Measurements from ENCODE around the gene C13orf42.

C13orf42 gene

DNA sequence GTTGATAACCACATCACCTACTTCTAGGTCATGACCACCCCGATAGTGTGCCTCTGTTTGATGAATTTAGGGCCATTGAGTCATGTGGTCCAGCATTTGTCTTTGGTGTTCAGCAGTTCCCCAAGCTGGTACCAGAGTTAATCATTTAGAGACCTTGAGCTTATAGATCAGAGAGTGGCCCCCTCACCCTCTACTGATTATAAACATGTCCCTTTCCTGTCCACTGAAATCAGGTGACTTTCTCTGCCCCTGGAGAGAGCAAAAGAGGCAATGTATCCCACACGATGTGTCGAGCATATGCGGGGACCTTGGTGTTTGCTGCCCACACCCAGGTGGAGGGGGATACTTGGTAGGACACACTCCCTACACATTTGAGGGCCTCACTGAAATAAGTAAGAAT is 46.3 kb downstream of the C13orf42 start:
- DNase-seq, result no peak

DNA sequence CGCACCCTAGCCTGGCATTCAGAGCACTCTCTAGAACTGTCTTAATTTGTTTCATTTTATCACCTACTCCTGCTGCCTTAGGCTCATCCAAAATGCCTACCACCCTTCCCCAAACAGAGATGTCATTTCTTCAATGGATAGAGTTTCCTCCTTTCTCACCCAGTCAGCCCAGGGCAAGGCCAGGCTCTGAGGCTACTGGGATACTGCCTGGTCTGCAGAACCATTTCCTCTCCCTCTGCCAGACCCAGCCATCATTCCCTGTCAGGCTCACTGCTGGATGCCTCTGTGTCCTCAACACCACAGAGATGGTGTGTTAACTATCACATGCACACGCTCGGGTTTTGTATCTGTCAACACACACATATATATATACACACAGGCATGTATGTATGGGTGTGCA is 47.2 kb downstream of the C13orf42 start:
- no peak for DNase-seq

DNA sequence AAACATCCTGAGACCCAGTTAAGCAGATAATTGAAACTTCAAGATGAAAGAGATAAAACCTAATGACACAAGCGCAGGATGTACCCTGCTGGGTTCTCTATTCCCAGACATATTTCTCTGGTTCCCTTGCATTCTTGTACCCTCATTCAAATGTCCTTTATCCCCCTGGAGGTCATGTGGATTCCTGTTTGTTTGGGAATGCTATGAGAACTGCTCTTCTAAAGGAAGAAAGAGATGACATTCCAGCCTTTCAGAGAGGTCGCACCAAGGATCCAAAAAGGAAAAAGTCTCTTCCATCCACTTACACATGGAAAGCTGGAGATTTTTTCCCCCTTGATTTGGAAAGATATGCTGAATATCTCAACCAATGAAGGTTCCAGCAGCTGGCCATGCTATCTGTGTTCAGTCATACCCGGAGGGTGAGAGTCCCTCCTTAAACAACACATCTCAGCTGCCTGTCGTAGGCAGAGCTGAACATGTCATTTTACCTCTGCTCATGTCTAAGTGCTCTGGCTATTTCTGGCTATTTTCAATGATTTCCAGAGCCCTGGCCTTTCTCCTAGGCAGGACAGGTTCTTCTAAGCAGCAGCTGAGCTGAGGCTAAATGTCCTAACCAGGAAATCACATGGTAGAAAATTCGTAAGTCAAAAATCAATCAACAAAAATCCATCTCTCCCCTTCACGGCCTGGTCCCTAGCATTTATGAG is 52.5 kb downstream of the C13orf42 start:
- no peak for DNase-seq

DNA sequence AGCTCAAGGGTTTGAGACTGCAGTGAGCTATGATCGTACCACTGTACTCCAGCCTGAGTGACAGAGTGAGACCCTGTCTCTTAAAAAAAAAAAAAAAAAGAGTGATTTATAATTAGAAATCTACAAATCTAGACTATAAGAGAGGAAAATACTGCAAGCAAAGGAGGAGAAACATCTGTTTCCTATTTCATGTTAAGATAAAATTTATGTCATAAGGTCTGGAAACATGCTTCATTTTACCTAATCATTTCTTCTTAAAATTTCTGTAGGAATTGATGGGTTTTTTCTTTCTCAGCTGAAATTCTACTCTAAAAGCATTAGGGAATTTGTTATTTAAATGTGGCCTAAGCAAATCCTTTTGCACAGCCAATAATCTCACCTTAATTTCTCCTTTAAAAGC is 53.2 kb downstream of the C13orf42 start:
- DNase-seq, result no peak

DNA sequence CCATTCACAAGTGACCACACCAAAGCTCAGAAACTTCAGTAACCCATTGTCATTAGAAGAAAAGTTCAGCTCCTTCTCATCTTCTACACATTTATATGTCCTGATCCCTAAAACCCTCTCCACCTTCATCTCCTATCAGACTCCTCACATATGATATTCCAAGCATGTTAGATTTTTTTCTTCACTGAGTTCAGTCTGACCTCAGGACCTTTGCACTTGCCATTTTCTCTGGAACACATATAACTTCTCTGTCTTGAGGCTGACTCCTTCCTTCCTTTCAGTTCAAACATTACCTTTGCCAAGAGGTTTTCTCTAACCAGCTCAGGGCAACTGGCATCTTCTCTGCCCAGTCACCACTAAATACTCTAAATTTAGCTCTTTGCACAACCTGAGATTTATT is 54.1 kb downstream of the C13orf42 start:
- no peak for DNase-seq

DNA sequence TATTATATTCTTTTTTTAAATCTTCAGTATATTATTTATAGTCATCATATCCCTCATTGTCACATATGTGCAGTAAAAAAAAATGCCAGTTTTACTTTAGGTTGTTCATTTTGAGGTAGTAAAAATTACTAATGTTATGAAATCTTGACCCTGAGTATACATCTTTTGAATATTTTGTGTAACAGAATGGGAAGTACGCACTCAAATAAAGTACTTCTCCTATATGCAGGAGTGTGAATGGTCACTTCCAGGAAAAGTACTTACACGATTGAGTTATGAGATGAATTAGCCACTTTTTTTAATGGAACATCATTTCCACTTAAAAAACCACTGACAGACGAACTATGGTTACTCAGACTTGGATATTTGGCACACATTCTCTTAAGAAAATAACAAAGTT is 58.5 kb downstream of the C13orf42 start:
- DNase-seq, result no peak

DNA sequence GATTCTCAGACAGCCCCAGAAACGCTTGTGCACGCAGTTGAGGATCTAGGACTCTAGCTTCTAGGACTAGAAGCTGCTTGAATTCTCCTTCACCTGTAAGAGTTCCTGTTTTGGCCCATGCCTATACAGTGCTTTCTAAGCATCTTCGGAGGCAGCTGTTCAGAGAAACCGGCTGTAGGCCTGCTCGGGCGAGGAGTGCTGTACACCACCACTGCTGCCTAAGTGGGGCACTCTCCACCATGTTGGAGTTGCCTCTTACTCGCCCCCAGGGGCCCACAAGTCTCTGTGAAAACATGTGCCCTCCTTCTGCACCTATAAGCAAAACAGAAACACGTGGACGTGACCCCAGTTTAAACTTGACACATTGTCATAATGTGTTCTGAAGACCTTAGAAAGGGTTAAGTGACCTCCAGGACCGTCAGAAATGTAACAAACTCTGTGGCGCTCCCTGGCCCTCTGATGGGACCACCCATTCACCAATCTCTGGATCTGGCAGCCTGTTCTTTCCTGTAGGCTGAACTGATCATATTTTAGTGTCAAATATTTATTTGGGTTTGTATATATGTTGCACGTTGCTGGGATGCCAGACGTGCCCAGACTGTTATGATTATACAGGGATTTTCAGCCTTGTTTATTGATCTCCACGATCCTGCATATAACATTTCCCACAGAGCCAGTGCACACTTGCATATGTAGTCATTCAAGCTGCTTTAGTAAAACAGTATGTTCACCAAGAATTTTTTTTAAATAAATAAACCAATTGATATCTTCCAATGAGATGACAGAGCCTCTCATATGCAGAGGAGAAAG is 60.8 kb downstream of the C13orf42 start:
- no peak for DNase-seq

DNA sequence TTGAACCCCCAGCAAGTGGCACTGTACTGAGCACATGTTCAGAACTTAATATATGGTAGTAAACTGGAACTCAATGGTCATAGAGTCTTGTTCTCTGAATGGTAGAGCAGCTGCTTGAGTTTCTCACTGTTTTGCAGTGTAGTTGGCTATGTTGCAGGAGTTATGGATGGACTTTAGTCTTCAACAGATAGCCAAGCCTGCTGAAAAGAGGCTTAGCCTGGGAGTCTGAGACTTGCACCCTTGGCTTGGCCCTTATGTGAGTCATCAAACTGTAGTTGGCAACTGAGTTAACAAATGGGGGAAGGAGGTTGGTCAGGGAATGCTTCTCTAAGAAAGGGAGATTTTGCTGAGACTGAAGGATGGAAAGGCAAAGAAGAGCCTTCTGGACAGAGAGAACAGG is 62.5 kb downstream of the C13orf42 start:
- DNase-seq, result no peak

DNA sequence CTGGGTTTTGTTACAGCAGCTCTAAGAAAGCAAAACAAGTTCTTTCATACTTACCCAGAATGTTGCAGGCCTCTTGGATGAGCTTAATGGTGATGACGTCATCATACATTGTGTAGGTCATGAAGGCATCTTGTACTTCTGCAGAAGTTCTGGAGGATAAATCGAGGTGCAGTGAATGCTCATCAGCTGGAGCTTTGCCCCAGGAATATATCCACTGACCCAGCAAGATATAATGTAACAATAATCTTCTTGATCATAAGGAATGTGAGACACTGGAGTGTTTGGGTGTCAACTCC is 63.0 kb downstream of the C13orf42 start:
- DNase-seq, result no peak

DNA sequence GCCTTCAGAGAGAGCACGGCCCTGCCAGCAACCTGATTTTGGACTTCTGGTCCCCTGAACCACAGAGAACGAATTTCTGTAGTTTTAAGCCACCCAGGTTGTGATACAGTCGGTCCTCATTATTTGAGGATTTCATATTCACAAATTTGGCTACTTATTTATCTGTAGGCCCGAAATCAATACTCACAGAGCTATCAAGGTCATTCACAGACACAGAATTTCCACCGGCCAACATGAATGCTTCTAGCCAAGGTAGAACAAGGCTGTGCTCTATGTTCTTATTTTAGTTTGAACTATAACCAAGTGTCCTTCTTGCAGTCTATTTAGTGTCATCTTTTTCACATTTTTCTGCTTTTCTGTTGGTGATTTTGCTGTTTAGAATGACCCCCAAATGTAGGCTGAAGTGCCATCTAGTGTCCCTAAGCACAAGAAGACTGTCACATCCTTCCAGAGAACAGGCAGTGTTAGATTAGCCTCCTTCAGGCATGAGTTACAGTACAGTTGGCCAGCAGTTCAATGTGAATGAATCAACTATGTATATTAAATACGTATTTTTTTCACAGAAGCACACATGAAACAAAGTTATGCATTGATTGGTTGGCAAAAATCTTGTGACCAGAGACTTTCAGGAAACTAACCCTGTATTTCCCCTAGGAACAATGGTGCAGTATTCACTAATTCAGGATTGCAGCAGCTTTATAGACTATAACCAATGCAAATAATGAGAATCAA is 63.5 kb downstream of the C13orf42 start:
- no peak for DNase-seq

DNA sequence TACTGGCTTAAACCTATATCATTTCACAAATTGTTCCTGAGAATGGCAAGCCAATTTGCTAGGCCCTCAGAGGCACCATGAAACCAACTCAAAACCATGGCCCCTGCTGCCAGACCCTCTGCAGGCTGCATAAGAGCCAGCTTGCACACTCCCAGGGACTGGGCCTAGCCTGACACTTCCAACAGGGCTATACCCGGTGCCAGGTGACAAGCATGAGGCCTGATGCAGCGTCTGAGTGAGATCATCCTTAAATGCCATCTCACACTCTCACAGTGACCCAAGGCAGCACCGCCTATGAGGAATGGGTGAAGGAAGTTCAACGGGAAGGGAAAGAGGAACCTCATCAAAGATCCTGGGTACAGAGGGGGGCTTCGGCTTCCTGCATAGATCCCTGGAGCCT is 65.6 kb downstream of the C13orf42 start:
- no peak for DNase-seq

DNA sequence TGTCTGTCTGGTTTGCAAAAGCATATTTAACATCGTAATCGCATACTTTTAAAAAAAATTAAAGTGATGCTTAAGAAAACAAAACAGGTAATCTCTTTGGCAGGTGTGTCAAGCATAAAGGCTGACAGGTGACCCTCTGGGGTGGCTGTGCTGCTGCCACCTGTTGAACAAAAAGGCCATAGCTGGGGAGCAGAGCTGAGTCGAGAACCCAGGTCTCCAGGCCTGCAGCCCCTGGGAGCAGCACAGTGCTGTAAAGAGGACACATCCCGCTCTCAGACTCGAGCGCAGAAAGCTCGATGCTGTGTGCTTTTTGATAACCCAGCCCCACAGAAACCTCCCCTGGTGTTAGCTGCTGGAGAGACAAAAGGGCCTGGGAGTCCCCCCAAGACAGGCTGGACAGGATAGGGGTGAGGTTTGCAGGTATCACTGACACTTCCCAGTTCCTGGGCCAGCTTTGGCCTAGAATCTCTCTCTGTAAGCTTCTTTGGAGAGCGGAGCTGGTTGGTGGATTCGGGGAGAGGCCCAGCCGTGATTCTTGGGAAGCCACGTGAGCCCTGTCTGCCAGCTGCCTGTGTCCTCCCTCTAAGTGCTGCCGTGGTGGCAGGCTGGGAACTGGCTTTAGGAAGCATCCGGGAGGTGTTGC is 66.9 kb downstream of the C13orf42 start:
- DNase-seq, result no peak

DNA sequence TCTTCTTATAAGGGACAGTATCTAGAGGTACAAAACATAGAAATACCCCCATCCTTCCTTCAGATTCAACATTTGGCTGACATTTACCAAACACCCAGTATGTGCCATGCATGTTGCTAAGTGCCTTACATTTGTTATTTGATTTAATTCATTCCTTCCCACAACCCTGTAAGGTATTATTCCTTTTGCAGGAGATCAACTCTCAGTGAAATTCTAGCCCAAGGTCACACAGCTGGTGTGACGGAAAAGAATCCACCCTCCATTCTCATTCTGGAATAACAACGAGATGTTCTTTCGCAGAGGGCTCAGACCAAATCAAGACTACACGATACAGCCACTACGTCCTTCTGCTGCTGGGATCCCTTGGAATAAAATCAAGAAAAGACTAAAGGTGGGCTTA is 67.8 kb downstream of the C13orf42 start:
- DNase-seq, result no peak

DNA sequence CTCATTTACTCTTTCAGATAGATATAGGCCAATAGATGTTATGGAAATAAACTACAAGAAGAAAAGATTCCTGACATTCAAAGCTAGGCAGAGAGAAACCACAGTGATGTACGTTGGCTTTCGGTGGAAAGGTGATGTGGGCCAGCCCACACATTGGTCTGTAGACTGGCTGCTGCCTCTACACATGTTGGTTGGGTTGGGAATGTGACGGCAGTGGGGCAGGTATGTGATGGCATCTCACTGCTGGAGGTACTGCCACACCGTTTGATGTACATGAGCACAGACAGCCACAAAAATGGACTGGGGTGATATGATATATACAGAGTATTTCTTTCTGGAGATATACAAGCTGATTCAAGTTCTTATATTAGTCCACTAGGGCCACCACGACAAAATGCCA is 69.4 kb downstream of the C13orf42 start:
- DNase-seq, result no peak

DNA sequence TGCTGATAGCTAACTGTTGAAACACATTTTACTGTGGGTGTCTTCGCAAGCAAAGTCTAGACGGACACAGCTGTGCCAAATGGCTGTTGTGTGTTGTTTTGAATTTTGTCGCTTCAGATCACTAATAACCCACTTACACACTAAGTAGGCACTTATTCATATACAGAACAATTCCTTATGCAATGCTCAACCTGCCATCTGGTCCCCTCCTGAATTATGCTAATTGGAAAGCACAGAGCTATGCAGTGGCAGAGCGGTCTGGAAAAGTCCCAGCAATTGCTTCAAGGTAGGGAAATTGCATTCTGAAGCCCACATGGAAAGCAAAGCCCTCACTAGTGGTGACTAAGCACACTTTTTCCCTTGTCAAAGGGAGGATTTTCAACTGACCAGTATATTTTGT is 69.9 kb downstream of the C13orf42 start:
- no peak for DNase-seq

DNA sequence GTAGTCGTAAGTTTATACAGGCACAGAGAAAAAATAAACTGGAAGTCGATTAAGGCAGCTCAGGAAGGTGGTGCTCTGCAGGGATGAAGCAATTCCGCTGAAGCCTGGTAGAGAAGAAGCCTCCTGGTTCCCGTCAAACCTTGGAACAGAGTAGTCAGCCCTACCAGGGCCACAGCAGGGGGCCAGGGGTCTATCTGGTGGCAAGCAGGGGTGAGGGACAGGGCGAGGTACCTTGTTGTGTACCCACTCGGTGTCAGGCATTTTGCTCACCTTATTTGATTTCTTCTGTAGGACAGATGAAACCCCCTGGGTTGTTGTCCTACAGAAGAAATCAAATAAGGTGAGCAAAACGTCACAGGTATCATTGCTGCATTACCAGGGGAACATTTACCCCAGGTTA is 70.6 kb downstream of the C13orf42 start:
- no peak for DNase-seq

DNA sequence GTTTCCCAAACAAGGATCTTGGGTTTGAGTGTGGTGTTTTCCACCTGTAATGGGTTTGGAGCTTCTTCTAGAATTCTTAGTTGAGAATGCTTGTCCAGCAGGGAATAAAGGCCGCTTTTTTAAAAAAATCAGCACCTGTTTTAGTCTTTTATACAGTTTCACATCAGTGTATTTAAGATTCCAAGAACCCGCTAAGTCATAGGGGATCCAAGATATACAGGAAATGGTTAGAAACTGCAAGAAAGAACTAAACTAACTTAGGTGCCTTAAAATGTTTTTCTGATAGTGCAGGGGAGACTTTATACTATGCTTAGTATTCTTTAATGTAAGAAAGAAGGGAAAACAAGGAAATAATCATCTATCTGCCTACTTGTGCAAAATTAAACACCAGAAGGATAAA is 74.7 kb downstream of the C13orf42 start:
- no peak for DNase-seq

DNA sequence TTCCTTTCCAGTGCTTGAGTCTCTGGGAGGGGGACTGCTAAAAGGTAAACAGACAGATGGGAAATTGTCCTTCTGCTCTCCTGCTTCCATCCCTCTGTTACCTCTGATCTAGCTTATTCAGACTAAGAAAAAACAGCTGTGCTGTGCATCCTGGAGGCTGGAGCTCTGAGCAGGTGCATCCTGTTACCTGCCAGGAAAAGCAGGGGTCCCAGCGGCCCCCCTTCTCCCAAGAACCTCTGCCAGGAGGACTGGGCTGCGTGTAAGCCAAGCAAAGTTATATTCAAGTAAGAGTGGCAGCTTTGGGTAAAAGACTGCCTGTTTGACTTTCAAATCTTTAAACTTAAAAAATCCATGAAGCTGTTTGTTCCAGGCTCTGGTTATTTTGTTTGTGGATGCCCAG is 75.1 kb downstream of the C13orf42 start:
- no peak for DNase-seq

DNA sequence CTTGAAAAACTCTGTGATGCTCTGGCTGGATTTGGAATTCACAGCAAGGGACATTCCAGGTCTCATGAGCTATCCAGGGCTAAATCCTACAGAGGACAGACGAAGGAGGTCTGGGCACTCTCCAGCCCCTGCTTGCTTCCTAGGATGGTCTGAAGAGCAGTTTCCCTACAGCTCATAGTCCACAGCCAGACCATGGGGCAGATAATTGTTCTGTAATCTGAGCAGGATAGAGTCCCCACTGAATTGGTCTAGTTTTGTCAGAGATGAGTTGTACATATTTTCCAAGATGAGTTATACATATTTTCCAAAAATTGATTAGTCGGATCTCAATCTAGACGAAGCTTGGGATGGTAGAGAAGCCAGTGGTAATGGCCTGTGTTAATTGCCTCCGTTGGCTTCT is 75.6 kb downstream of the C13orf42 start:
- no peak for DNase-seq

DNA sequence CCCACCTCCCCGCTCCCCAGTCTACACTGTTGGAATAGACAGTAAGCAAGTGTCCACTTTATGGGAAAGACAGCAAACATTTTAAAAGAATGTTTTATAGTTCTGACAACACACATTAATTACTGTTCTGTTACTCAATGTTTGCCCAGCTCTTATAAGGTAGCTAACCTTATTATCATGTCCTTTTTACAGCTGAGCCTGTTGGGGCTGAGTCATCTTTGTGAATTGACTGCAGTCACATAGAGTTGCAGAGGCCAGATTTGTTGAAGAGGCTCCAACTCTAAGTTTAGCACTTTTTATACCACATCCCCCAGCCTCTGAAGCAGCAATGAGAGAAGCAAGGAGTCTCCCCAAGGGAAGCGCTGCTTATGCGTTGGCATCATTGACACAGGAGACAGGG is 76.2 kb downstream of the C13orf42 start:
- no peak for DNase-seq

DNA sequence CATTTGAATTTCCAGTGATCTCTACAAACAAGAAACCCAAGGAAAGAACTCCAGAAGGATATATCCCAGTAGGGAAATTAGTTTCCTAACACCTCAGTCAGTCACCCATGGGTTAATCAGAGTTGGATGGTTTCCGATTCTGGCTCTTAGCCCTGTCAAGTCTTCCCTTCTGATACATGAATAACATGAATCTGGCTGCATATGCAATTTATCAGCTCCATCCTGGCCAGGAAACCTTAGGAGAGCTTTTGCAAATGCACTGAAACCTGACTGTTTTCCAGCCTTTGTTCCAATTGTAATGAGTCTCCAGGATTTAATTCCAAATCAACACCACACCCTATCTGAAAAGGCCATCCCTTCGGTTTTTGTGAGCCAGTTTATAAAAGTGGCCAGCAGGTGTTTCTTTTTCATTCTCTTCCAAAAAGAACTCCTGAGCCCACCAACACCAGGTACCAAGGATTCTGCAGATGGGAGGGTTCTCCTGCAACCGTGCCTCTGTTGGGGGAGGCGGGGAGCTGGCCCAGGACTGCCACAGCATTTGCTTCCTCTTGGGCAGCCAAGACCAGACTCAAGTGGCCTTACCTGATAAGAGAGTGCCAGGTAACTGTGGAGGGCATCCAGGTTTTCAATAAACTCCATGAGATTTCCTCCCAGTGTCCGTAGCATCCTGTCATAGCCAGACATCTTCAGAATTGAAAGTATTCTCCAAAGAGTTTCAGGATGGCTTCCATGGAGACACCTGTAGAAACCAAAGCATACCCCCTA is 77.5 kb downstream of the C13orf42 start:
- no peak for DNase-seq

DNA sequence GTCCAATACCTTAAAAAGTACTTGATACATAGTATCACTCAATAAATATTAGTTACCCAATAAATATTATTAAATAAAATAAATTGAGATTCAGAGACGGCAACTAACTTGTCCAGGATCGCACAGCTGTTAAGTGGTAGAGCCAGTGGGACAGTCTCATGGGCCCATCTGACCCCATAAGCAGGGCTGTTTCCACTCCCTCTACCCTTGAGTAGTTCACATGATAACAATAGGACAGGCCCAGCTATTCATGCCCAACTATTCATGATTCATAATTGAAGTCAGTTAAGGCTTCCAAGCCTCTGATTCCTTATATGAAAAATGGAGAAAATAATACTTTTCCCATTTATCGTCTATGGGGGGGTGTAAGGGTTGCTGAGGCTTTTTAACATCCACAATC is 78.2 kb downstream of the C13orf42 start:
- no peak for DNase-seq
